OCI-LY7 (cell line): ENCODE data around the gene RASGRP2. TPM values are rescaled to one million over a fixed set of nuclear protein-coding genes. Genes with fewer than 3 reads are reported as not detected.

Experiments used
- BruUV-seq: library from RNA; stranded (reverse); fragments of 400-500 nt; replicated peaks from 2 replicates; lab custom pipeline; 2021; lab: Mats Ljungman, UMichigan
- CTCF ChIA-PET: fragments of 300-600 bp; sonication (Branson Sonifier 250); formaldehyde crosslinking; loops from one replicate; lab custom pipeline; 2022; ENCODE audit warnings: antibody characterized with exemption; ENCODE audit not compliant: unreplicated experiment; lab: Charles Lee
- POLR2A ChIA-PET: fragments of 300-600 bp; sonication (Branson Sonifier 250); formaldehyde crosslinking; loops from one replicate; lab custom pipeline; 2022; ENCODE audit warnings: antibody characterized with exemption; lab: Charles Lee
- DNase-seq: peaks from one replicate; pipeline ENCODE4 v3.0.0-alpha.2; 2015; ENCODE audit warnings: low spot score
- H2AFZ ChIP-seq: fragments of 200-600 bp; sonication (generic), shearing (Covaris generic); 2 replicates; pipeline ENCODE4 v1.6.1; 2014; ENCODE audit warnings: mild to moderate bottlenecking, antibody characterized with exemption, low read length, moderate library complexity
- H3K27ac ChIP-seq: fragments of 200-600 bp; sonication (generic); 2 replicates; pipeline ENCODE4 v1.5.1; 2014; ENCODE audit warnings: mixed run types, low read depth, mild to moderate bottlenecking, moderate library complexity, low read length, inconsistent platforms; ENCODE audit not compliant: poor library complexity, severe bottlenecking
- H3K36me3 ChIP-seq: fragments of 200-600 bp; sonication (generic); 2 replicates; pipeline ENCODE4 v1.6.1; 2014; ENCODE audit warnings: mild to moderate bottlenecking, antibody characterized with exemption, low read length, moderate library complexity, mixed read lengths; ENCODE audit not compliant: insufficient read depth
- H3K4me1 ChIP-seq: fragments of 200-600 bp; sonication (generic); 2 replicates; pipeline ENCODE4 v1.5.1; 2014; ENCODE audit warnings: mild to moderate bottlenecking, low read length; ENCODE audit not compliant: insufficient read depth, poor library complexity, severe bottlenecking
- H3K4me2 ChIP-seq: fragments of 200-600 bp; sonication (generic); 2 replicates; pipeline ENCODE4 v1.6.1; 2014; ENCODE audit warnings: mild to moderate bottlenecking, low read length
- H3K4me3 ChIP-seq: fragments of 200-600 bp; sonication (generic); 2 replicates; pipeline ENCODE4 v1.5.1; 2014; ENCODE audit warnings: mild to moderate bottlenecking, low read depth, low read length; ENCODE audit not compliant: poor library complexity, severe bottlenecking
- H3K79me2 ChIP-seq: fragments of 200-600 bp; sonication (generic); 2 replicates; pipeline ENCODE4 v1.6.1; 2016; ENCODE audit warnings: low read depth, mild to moderate bottlenecking, low read length, moderate library complexity, mixed read lengths; ENCODE audit not compliant: insufficient read depth
- H3K9me2 ChIP-seq: fragments of 200-600 bp; sonication (generic); 2 replicates; pipeline ENCODE4 v1.6.1; 2016; ENCODE audit warnings: mild to moderate bottlenecking, low read length, mixed read lengths; ENCODE audit not compliant: insufficient read depth
- H3K9me3 ChIP-seq: fragments of 200-600 bp; sonication (generic); 2 replicates; pipeline ENCODE4 v1.6.1; 2014; ENCODE audit warnings: mild to moderate bottlenecking, mixed run types, low read length, mixed read lengths
- H4K20me1 ChIP-seq: fragments of 200-600 bp; sonication (generic); 2 replicates; pipeline ENCODE4 v1.6.1; 2014; ENCODE audit warnings: mild to moderate bottlenecking, antibody characterized with exemption, low read length, moderate library complexity, mixed read lengths; ENCODE audit not compliant: insufficient read depth
- EZH2phosphoT487 ChIP-seq: fragments of 200-600 bp; sonication (generic); IDR thresholded peaks from 2 replicates; pipeline ENCODE4 v1.6.1; 2018; ENCODE audit warnings: low read depth, borderline replicate concordance, mild to moderate bottlenecking, mixed run types, antibody characterized with exemption, low read length, moderate library complexity, mixed read lengths
- intact Hi-C: fragments of 100-400 bp; cut with micrococcal nuclease; formaldehyde crosslinking; loops from one replicate; pipeline ENCODE4 v1.10.0; 2022; ENCODE audit not compliant: unreplicated experiment
- total RNA-seq, 2 experiments: library from RNA; depleted of rRNA in 1 of 2; stranded (reverse); fragments of >200 nt in 1 of 2; shearing (Covaris generic) in 1 of 2; gene quantifications; 2 replicates each; pipeline ENCODE4 v1.2.3, GENCODE V29; 2014 to 2022
- TF ChIP-seq, protein P1 (sequence below): fragments of 200-600 bp; sonication (generic); conservative IDR thresholded peaks from 2 replicates; pipeline ENCODE4 v1.5.1; 2014; ENCODE audit warnings: mild to moderate bottlenecking, antibody characterized with exemption, low read length, moderate library complexity, mixed read lengths

Gene RASGRP2
- total RNA-seq, 2 experiments from 2014 or later: 127 to 195 TPM

DNA sequence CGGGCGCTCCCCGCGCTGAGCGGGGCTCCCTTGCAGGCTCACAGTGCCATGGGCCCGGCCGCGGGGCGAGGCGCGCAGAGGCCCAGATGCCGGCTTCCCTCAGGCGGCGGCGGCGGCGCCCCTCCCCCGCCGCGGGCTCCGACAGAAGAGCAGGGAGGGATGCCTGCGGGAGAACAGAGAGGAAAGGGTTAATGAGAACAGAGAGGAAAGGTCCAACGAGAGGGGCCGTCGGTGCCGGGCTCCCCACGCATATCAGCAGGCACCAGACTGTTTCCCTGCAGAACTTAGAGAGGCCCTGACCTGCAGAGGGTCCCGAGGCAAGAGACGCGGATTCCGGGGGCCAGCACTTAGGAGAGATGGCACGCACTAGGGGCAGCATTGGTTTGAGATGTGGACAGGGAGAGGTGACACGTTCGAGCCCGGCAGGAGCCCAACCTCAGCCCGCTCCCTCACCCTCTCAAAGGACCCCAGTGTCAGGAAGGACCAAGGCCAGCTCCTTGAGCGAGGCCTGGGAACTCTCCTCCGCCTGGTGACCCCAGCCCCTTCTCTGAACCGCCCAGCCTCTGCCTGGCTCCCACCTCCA lies 30.1 kb downstream of the RASGRP2 start:
- no peak overlapping the region for H2AFZ ChIP-seq
- H4K20me1 ChIP-seq: no peaks in the 10 kb centered on the region
- H3K9me3 ChIP-seq: no peaks in the 10 kb centered on the region
- DNase-seq: no peak
- H3K27ac ChIP-seq: no peak overlapping the region
- H3K4me3 ChIP-seq: no peak overlapping the region
- no peak overlapping the region for H3K4me2 ChIP-seq
- no peaks in the 10 kb centered on the region for H3K79me2 ChIP-seq
- intact Hi-C loops: no loop called here
- peaks cover 4% of the 10 kb centered on the region for H3K4me1 ChIP-seq
- H3K9me2 ChIP-seq: no peaks in the 10 kb centered on the region
- CTCF ChIA-PET: no interaction called here
- TF ChIP-seq, protein P1, sequence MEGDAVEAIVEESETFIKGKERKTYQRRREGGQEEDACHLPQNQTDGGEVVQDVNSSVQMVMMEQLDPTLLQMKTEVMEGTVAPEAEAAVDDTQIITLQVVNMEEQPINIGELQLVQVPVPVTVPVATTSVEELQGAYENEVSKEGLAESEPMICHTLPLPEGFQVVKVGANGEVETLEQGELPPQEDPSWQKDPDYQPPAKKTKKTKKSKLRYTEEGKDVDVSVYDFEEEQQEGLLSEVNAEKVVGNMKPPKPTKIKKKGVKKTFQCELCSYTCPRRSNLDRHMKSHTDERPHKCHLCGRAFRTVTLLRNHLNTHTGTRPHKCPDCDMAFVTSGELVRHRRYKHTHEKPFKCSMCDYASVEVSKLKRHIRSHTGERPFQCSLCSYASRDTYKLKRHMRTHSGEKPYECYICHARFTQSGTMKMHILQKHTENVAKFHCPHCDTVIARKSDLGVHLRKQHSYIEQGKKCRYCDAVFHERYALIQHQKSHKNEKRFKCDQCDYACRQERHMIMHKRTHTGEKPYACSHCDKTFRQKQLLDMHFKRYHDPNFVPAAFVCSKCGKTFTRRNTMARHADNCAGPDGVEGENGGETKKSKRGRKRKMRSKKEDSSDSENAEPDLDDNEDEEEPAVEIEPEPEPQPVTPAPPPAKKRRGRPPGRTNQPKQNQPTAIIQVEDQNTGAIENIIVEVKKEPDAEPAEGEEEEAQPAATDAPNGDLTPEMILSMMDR: no peak
- TF ChIP-seq EZH2phosphoT487: no peak
- H3K36me3 ChIP-seq: no peaks in the 10 kb centered on the region
- BruUV-seq: no TSS peak
- POLR2A ChIA-PET: no interaction called here

DNA sequence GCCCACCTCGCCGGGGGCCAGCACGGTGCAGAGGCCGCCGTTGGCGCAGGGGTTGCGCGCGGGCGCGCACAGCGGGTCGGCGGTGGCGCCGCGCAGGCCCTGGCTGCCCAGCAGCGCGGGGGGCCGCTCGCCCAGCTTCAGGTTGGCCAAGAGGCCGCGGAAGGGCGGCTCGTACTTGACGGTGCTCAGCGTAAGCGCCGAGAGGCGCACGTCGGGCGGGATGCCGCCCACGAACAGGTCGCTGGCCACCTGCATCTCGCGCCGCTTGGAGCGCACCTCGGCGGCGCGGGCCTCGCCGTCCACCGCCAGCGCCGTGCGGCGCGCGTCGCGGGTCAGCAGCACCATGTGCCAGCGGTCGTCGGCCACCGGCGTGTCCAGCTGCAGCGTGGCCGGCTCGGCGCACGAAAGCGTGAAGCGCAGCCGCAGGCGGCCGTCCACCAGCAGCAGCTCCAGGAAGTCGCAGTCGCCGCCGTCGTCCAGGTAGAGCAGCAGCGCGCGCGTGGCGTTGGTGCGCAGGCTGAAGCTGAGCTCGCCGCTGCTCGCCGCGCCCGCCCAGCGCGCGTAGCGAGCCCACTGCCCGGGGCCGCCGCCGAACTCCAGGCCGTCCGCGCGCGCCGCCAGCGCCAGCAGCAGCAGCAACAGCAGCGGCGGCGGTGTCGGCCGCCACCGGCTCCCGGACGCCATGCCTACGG lies 30.8 kb downstream of the RASGRP2 start:
- no peak overlapping the region for H3K4me2 ChIP-seq
- TF ChIP-seq, protein P1: no peak
- no peak for TF ChIP-seq EZH2phosphoT487
- no peak overlapping the region for H2AFZ ChIP-seq
- H3K36me3 ChIP-seq: no peaks in the 10 kb centered on the region
- ChIA-PET CTCF (no interaction called here), POLR2A (no interaction called here)
- no peaks in the 10 kb centered on the region for H3K79me2 ChIP-seq
- H3K9me2 ChIP-seq: no peaks in the 10 kb centered on the region
- DNase-seq: no peak
- intact Hi-C loops: no loop called here
- H3K27ac ChIP-seq: no peak overlapping the region
- no peaks in the 10 kb centered on the region for H4K20me1 ChIP-seq
- no peak overlapping the region for H3K4me3 ChIP-seq
- no peaks in the 10 kb centered on the region for H3K9me3 ChIP-seq
- peaks cover 8% of the 10 kb centered on the region for H3K4me1 ChIP-seq
- BruUV-seq: no TSS peak

DNA sequence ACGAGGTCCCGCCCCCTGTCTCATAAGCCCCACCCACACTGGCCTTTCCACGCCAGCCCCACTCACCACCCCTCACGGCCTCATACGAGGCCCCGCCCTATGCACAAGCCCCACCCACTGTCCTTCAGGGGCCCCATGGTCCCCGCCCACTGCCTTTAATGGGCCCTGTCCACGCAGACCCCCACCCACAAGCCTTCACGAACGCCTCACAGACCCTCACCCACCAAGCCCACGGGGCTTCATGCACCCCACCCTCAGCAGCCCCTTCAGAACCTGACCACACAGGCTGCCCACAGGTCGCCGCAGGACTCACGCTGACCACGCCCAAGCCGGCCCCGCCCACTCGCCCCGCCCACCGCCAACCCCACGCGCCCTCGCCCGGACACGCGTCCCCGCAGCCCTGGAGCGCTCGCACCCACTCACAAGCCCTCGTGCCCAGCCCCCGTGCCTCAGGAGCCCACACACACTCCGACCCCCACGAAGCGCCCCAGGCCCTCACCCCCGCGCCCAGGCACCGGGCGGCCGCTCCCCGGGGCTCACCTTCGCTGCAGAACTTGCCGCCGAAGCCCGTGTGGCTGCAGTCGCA lies 31.4 kb downstream of the RASGRP2 start:
- intact Hi-C loops: no loop called here

More for the DNA sequence above, 31.4 kb downstream of the RASGRP2 start:
- ChIA-PET CTCF (no interaction called here), POLR2A (no interaction called here)
- Histone ChIP-seq H3K79me2 (no peaks in the 10 kb centered on the region), H3K36me3 (no peaks in the 10 kb centered on the region), H3K4me2 (no peak overlapping the region), H3K9me2 (no peaks in the 10 kb centered on the region), H4K20me1 (no peaks in the 10 kb centered on the region), H3K4me1 (peaks cover 9% of the 10 kb centered on the region), H2AFZ (no peak overlapping the region), H3K27ac (no peak overlapping the region), H3K4me3 (no peak overlapping the region), H3K9me3 (no peaks in the 10 kb centered on the region)
- BruUV-seq: no TSS peak
- TF ChIP-seq, protein P1: no peak
- no peak for TF ChIP-seq EZH2phosphoT487
- DNase-seq: no peak
